Calu3 (cell line): ENCODE results near the gene RALGPS1. TPM values are rescaled to one million over a fixed set of nuclear protein-coding genes. Genes with fewer than 3 reads are reported as not detected.

ENCODE experiments used
- BruUV-seq: library from RNA; stranded (reverse); fragments of 400-500 nt; replicated peaks from 2 replicates; lab custom pipeline; 2021; lab: Mats Ljungman, UMichigan
- CTCF ChIA-PET: fragments of 300-600 bp; sonication (Branson Sonifier 250); formaldehyde crosslinking; loops from one replicate; lab custom pipeline; 2022; ENCODE audit warnings: antibody characterized with exemption; lab: Charles Lee
- DNase-seq: peaks from one replicate; pipeline ENCODE4 v3.0.0; 2022
- H3K27ac Mint-ChIP-seq: one replicate; pipeline ENCODE4 v1.8.0; 2022; ENCODE audit warnings: mixed read lengths; ENCODE audit not compliant: unreplicated experiment
- H3K27me3 Mint-ChIP-seq: one replicate; pipeline ENCODE4 v1.8.0; 2022; ENCODE audit warnings: mixed read lengths; ENCODE audit not compliant: unreplicated experiment
- H3K36me3 Mint-ChIP-seq: one replicate; pipeline ENCODE4 v1.8.0; 2022; ENCODE audit warnings: mild to moderate bottlenecking, moderate library complexity, mixed read lengths; ENCODE audit not compliant: insufficient read depth, unreplicated experiment
- H3K4me1 Mint-ChIP-seq: one replicate; pipeline ENCODE4 v1.8.0; 2022; ENCODE audit warnings: mild to moderate bottlenecking, low read depth, mixed read lengths; ENCODE audit not compliant: unreplicated experiment
- H3K4me3 Mint-ChIP-seq: one replicate; pipeline ENCODE4 v1.8.0; 2022; ENCODE audit warnings: mild to moderate bottlenecking, low read depth, moderate library complexity, mixed read lengths; ENCODE audit not compliant: unreplicated experiment
- H3K9me3 Mint-ChIP-seq: one replicate; pipeline ENCODE4 v1.8.0; 2022; ENCODE audit warnings: low read depth, mixed read lengths; ENCODE audit not compliant: unreplicated experiment
- intact Hi-C: fragments of 100-400 bp; cut with micrococcal nuclease; formaldehyde crosslinking; loops from one replicate; pipeline ENCODE4 v1.10.0; 2022; ENCODE audit not compliant: unreplicated experiment
- total RNA-seq: library from RNA; stranded (reverse); gene quantifications from 2 replicates; pipeline ENCODE4 v1.2.3, GENCODE V29; 2022
- TF ChIP-seq, protein P1 (sequence below): fragments of 200-600 bp; IDR thresholded peaks from one replicate; pipeline ENCODE4 v1.8.0; 2022; ENCODE audit warnings: antibody characterized with exemption; ENCODE audit not compliant: unreplicated experiment

The RALGPS1 gene
- total RNA-seq, 1 experiment from 2014 or later = 8.3 TPM

DNA sequence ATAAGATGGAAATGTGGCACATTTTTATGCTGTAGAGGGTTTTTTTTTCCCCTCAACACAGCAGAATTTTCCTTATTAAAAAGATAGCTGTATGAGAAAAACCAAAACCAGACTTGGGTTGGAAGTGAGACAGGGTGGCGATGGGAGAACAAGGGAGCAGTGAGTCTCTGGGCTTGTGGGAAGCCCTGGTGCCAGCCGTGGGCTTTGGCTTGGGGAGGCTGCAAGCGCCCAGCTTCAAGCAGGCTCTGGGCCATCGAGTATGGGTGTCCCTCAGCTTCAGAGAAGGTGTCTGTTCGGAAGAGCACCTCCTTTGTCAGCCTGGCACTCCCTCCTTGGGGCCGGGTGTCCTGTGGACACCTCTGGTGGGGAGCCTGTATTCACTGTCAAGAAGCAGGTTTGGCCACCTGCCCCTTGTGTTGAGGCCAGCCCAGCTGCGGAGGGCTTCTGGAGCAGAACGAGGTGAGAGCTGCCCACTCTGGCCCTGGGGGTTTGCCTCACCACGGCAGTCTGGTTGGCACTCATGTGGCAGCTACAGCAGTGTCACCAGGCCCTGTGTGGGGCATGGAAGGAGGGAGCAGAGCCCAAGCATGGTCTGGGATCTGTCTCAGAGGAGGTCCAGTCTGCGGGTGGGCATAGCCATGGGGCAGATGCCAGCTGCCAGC lies 245.5 kb downstream of the RALGPS1 start:
- peaks cover 8% of the 10 kb centered on the region for H3K27me3 Mint-ChIP-seq
- no peak overlapping the region for H3K4me3 Mint-ChIP-seq
- CTCF ChIA-PET = no interaction called here
- no peak for DNase-seq
- intact Hi-C loops = no loop called here
- H3K9me3 Mint-ChIP-seq = no peaks in the 10 kb centered on the region
- no TSS peak for BruUV-seq
- no peak overlapping the region for H3K27ac Mint-ChIP-seq
- TF ChIP-seq, protein P1, sequence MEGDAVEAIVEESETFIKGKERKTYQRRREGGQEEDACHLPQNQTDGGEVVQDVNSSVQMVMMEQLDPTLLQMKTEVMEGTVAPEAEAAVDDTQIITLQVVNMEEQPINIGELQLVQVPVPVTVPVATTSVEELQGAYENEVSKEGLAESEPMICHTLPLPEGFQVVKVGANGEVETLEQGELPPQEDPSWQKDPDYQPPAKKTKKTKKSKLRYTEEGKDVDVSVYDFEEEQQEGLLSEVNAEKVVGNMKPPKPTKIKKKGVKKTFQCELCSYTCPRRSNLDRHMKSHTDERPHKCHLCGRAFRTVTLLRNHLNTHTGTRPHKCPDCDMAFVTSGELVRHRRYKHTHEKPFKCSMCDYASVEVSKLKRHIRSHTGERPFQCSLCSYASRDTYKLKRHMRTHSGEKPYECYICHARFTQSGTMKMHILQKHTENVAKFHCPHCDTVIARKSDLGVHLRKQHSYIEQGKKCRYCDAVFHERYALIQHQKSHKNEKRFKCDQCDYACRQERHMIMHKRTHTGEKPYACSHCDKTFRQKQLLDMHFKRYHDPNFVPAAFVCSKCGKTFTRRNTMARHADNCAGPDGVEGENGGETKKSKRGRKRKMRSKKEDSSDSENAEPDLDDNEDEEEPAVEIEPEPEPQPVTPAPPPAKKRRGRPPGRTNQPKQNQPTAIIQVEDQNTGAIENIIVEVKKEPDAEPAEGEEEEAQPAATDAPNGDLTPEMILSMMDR = no peak
- H3K4me1 Mint-ChIP-seq = no peaks in the 10 kb centered on the region
- no peaks in the 10 kb centered on the region for H3K36me3 Mint-ChIP-seq

DNA sequence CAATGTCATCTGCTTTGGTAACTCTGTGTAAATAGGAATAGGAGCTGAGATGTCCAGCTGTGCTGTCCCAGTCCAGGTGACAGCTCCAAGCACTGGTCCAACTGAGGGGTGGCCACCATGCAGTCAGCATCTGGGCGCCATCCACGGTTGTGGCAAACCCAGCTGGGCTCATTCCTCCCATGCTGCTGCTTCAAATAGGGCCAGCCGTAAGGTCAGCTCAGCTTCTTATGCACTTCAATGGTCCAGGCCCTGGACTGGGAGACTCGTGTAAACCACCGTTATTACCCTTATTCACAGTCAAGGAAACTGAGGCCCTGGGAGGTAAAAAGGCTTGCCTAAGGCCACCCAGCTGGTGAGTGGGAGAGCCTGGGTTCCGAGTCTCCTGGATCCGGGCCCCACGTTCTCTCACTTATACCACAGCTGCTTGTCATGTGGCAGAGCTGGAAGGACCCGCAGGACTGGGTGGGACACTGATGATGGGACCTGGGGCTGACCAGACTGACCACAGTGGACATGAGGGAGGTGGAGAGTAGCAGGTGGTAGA lies 246.6 kb downstream of the RALGPS1 start:
- no TSS peak for BruUV-seq
- DNase-seq = no peak
- intact Hi-C loops = no loop called here

DNA sequence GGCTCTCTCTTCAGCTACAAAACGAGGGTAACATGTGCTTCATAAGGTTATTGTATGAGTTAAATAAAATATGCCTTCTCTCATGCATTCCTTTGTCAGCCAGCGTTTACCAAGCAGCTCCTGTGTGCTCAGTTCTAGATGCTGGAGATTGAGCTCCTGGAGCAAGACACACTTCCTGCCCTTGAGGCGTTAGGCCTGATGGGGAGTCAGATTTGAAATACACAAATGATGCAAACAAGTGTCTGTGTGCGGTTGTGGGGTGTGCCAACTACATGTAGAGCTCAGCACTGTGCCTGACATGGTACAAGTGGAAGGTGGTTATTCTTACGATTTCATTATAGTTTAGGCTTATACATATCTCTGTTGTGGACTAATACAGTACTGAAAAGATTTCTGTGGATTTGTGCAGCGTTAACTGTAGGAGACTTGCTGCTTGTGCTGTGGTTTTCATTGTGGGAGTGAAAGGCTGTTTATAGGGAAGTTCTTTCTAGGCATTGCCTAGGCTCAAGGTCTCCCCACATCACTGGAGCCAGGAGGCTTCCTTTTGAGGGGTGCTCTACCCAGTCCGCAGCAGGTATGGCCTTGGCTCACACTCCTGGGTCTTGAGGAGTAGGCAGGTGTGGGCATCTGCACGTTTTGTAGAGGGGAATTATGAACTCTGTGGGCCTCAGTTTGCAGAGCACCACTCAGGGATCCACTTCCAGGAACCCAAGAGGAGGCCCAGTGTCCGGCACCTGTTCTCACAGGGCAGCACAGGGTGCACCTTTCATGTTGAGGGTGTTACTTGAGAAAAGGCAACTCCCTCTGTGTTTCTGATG lies 247.7 kb downstream of the RALGPS1 start:
- Mint-ChIP-seq H3K4me1 (no peaks in the 10 kb centered on the region), H3K27ac (no peak overlapping the region), H3K9me3 (no peaks in the 10 kb centered on the region), H3K36me3 (no peaks in the 10 kb centered on the region), H3K27me3 (no peaks in the 10 kb centered on the region), H3K4me3 (no peak overlapping the region)
- BruUV-seq = no TSS peak
- CTCF ChIA-PET = no interaction called here
- intact Hi-C loops = no loop called here
- DNase-seq = no peak
- TF ChIP-seq, protein P1 = no peak

More for the DNA sequence above, 246.6 kb downstream of the RALGPS1 start:
- no peak overlapping the region for H3K27ac Mint-ChIP-seq
- H3K4me3 Mint-ChIP-seq = no peak overlapping the region
- H3K4me1 Mint-ChIP-seq = no peaks in the 10 kb centered on the region
- no peaks in the 10 kb centered on the region for H3K36me3 Mint-ChIP-seq
- CTCF ChIA-PET = no interaction called here
- no peaks in the 10 kb centered on the region for H3K9me3 Mint-ChIP-seq
- no peaks in the 10 kb centered on the region for H3K27me3 Mint-ChIP-seq
- TF ChIP-seq, protein P1 = no peak

DNA sequence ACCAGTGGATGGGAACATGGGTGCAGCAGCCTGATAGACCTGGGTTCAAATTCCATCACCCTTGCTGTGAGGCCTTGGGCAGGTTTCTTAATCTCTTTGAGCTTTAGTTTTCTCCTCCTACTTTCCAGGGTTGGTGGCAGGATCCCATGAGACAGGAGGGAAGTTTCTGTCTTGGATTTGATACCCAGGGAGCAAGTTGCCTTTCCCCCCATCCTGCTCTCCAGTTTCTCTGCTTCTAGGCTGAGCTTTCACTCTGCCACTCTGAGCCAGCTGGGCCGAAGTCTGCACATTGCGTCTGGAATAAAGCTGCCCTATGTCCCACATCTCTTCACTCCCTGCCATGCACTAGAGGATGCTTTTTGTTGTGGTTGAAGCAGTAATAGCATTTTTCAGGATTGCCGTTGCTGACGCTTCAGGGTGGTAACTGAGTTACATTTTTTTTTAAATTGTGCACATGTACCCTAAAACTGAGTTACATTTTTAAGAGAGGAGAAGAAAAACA lies 248.3 kb downstream of the RALGPS1 start:
- Mint-ChIP-seq H3K4me3 (no peak overlapping the region), H3K27me3 (no peaks in the 10 kb centered on the region), H3K4me1 (no peaks in the 10 kb centered on the region), H3K36me3 (no peaks in the 10 kb centered on the region), H3K27ac (no peak overlapping the region), H3K9me3 (no peaks in the 10 kb centered on the region)
- TF ChIP-seq, protein P1 = no peak
- BruUV-seq = no TSS peak
- no peak for DNase-seq
- CTCF ChIA-PET = no interaction called here
- intact Hi-C loops = no loop called here
